Limb (tissue), 2 donors: ENCODE results near the gene XBP1.
"Not testable (repeated sequence)": the region's sequence is repeated elsewhere in the genome, so short reads cannot be mapped to it uniquely, and the experiment has no call there.

Experiments
- DNase-seq, 2 donors: peaks; one replicate each; pipeline ENCODE4 v3.0.0-alpha.2; 2016; ENCODE audit errors: extremely low spot score in 2 of 2

Gene XBP1

DNA sequence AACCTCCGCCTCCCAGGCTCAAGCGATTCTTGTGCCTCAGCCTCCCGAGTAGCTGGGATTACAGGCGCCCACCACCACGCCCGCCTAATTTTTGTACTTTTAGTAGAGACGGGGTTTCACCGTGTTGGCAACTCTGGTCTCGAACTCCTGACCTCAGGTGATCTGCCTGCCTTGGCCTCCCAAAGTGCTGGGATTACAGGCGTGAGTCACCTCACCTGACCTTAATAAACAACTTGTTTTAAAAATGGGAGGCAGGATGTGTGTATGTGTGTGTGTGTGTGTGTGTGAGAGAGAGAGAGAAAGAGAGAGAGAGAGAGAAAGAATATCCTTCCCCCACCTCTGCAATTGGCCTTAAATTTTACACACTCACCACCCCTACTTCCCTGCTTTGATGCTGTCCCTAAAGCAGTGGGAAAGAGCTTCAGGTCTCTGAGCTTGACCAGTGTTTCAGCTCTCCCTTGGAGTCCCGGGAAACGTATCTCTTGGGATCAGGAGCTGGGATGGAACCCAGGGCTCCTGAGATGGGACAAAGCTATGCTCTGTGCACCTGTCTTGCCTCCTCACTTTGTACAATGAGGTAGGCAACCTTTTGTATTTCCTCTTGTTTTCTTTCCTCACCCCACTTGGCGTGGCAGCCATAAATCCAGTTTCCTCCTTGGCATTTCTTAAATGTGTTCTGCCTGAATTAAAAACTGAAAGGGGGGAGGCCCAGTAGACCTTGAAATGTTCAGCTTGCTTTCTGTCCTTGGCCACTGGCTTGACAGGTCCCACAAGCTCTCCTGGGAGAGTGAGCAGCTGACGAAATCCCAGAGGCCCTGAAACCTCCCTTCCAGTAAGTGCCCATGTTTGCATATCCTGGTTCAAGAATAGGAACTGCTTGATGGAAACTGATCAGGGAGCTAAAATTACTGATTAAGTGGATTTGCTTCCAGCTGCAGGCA is 17.8 kb upstream of the XBP1 start:
- DNase-seq, result no peak

DNA sequence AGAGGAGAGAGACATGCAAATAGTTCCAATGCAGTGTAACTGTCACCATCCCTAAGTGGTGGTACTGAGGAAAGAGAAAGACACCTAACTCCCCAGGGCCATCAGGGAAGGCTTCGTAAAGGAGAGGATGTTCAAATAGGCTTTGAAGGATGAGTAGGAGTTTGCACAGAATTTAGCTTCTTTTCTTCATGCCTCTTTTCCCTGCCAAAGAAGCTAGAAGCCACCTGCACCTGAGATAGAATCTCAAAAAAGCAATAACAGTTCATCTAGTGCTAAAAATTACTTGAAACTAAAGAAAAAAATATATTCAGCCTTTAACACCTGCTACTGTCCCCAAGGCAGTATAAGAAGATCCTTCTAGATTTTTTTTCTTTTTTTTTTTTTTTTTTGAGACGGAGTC is 16.7 kb upstream of the XBP1 start:
- no peak for DNase-seq

DNA sequence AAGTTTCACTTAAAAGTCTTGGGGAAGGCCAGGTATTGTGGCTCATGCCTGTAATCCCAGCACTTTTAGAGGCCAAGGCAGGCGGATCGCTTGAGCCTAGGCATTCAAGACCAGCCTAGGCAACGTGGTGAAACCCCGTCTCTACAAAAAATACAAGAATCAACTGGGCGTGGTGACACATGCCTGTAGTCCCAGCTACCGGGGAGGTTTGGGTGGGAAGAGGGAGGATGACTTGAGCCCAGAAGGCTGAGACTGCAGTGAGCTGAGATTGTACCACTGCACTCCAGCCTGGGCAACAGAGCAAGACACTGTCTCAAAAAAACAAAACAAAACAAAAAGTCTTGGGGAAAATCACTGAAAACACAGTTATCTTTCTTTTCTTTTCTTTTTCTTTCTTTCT is 15.4 kb upstream of the XBP1 start:
- no peak for DNase-seq

DNA sequence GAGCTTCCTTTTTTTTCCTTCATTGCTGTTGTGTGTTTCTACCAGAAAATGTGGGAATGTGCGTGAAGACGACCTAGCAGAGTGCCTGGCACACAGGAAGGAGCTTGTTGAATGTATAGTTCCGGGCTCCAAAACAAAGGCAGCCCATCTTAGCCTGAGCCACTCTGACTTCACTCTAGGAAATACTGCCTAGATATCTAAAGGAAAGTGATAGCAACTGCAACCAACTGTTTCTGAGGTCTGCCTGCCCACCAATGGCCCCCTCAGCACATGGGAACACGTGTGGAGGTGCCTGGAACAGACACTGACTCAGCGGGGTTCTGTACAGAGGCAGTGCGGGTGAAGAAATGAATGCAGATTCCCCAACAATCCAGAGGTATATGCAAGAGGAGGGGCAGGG is 14.7 kb upstream of the XBP1 start:
- DNase-seq, result no peak

DNA sequence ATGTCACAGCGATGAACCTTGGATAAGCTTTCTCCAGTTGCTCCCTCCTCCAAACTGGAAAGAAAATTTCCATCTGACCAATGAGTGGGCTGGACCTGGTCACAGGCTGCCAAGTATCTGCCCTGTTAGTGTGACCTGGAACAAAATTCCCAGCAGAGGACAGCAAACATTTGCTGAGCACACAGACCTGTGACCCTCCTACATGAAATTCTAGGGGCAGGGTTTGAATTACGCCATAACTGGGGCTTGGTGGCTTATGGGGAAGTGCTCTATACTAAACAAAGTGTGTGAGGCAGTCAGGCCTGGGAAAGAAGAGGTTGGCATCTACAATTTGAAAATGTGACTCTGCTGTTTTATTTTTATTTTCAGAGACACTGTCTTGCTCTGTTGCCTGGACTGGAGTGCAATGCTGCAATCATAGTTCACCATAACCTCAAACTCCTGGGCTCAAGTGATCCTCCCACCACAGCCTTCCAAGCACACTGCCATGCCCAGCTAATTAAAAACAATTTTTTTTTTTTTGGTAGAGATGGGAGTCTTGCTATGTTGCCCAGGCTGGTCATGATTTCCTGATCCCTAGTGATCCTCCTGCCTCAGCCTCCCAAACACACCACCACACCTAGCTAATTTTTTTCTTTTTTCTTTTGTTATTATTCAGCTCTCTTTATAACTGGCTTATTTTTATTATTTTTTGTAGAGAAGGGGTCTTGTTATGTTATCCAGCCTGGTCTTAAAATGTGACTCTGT is 13.6 kb upstream of the XBP1 start:
- no peak for DNase-seq

DNA sequence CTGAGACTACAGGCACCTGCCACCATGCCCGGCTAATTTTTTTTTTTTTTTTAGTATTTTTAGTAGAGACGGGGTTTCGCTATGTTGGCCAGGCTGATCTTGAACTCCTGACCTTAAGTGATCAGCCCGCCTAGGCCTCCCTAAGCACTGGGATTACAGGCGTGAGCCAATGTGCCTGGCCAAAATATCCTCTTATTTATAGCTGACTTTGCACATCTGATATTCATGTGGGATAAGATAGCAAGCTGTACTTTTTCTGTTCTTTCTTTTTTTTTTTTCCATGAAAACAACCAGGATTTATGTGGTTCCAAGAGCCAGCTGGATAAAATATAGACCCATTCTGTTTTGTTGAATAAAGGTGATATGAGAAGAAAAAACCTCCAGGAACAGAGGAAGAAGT is 12.1 kb upstream of the XBP1 start:
- DNase-seq, result no peak

DNA sequence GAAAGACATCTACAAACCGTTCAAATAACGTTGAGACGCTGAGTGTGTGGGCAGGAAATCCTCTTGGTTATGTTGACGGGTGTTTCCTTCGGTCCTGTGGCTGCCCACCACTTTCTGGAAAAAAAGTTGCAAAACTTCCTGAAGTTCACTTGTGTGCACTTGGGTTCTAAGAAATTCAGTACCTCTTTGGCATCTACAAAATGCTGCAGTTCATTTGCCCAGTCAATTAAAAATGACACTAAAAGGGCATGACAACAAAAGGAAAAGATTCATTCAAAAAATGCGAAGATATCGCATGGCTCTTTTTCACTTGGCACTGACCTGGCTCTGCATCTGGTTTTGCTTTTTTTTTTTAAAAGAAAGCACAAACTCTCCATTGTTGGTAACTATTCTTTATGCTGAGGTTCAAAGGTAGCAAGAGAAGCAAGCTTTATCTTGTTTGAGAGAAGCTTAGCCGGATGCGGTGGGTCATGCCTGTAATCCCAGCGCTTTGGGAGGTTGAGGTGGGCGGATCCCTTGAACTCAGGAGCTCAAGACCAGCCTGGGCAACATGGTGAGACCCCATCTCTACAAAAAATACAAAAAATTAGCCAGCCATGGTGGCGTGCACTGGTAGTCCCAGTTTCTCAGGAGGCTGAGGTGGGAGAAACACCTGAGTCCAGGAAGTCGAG is 10.6 kb upstream of the XBP1 start:
- no peak for DNase-seq

DNA sequence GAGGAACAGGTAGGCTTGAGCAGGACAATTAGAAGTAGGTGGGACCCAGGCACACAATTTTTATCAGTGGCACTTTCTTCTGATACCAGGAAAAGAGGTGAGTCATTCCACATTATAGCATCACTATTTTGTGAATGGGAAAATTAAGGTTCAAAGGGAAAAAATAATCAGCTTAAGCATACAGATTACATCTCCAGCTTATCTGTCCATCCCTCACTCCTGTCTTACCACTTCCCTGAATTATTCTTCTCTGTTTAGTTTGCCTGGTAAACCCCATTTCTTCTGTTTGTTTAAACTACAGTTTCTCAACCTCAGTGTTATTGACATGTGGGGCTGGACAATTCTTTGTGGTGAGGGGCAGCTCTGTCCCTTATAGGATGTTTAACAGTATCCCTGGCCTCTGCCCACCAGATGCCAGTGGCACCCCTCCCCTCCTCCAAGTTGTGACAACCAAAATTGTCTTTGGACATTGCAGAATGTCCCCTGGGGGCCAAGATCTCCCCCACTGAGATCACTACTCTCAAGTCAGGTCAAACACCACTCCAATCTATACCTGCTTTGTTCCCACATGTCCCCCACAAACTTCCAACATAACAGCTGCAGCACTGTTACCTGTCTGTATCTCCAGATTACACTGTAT is 8.5 kb upstream of the XBP1 start:
- DNase-seq, result no peak

DNA sequence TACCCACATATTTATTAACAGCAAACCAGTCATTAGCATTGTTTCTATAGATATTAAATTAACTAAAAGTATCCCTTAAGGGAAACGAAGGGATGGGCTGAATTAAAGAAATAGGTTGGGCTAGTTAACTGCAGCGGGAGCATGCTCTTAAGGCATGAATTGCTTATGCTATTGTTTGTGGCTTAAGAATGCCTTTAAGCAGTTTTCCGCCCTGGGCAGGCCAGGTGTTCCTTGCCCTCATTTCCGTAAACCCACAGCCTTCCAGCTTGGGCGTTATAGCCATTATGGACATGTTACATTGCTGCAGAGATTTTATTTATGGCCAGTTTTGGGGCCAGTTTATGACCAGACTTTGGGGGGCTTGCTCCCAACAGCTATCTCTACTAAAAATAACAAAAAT is 5.1 kb upstream of the XBP1 start:
- not testable (repeated sequence) for DNase-seq

DNA sequence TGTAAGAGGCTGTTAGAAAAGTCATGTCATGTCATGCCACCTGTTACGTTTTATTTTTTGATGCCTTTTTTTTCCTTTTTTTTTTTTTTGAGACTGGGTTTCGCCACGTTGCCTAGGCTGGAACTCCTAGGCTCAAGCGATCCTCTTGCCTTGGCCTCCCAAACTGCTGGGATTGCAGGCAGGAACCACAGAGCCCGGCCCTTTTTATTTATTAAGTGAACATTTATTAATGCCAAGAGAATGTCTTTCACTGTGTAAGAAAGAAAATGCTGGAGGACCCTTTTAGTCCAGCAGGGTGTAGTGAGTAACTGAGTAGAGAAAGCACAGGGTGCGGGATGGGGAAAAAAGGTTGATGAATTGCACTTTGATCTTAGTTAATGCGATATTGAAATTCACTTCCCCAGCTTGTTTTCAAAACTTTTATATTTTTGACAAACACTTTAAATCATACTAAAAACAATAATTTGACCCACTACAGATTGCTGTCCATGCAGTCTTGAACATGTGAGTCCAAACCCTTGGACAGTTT is 2.3 kb upstream of the XBP1 start:
- no peak for DNase-seq

DNA sequence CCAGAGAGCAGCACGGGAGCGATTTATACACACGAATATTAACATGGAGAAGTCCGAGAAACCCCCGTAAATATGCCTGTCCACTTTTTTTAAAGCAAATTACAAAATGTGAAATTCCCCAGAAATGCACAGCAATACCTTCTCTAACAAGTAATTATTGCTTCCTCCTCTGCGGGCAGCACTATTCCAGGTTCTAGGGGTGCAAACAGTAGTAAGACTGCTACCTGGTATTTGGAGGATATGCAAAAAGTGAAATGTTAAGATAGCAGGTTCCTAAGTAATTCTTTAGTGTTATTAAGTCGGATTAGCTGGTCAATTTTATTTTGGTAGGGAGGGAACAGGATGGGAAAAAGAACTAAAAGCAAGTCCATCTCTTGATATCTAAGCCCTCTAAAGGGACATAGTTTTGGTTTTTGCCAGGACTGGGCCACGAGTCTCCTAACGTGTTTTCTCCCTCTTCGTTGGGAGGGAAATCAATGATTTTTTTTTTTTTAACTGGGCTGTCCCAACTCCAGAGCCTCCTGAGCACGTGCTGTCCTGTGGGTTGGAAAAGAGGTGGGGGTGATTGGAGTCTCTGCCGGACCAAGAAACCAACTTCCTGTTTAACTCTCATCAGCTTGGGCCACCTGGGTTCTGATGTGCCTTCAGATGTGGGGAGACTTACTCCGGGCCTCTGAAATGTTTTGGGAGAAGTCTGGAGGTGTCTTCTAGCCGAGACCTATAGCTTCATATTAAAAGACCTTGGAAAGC is 1.7 kb upstream of the XBP1 start:
- no peak for DNase-seq

DNA sequence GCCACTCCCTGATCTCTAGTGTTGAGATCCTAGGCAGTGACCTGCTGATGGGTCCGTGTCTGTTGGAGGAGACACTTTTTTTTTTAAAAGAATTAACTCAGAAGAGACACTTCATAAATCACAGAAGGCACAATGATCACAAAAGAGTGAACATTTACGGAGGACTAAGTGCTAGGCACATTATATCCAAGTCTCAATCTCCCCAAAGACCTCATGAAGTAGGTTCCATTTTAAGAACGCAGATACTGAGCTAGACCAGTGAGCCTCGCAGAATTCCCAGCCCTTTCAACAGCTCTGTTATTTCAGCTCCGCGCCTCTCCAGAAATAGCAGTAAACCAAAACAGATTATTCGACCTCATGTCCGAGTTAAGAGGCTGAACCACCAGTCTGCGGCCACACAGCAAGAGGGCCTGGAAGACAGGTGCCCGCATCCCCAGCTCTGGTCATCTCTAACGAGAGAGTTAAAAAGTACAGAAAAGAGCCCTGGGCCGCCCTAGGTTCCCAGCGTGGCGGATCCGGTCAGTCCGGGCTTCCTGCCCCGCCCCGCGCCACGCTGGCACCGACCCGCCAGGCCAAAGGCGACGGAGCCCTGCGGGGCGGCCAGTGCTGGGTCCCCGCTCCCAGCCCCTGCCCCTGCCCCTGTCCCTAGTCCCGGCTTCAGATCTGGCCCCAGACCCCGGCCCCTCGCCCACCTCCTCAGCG is 612 bp downstream of the XBP1 start:
- no peak for DNase-seq

DNA sequence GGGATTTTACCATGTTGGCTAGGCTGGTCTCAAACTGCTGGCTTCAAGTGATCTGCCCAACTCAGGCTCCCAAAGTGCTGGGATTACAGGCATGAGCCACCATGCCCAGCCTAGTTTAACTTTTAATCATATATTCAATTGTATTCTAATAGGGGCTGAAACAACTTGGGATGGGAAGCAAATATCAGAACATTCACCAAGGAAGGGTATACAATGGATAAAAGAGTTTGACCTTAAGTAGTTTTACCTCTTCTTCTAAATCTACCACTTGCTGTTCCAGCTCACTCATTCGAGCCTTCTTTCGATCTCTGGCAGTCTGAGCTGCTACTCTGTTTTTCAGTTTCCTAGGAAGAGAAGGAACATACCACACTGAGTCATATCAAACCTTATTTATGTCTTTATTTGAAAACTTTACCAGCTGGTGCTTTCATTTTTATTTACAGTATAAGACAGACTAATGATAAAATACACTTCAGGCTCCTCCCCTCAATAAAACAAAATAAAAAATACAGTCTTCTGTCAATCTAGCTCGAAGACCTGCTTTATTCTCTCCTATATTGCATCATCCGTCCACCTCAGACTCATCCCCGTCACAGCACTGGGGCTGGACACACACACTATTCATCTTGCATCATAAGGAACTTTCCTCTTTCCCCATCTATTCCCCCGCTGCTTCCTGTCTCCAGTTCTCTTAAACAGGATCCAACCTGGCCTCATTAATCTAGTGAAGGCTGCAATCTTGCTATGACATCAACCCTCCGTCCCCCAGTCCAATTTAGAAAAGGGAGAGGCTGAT is 1.4 kb downstream of the XBP1 start:
- DNase-seq, result peak; percentile 47 to 54

DNA sequence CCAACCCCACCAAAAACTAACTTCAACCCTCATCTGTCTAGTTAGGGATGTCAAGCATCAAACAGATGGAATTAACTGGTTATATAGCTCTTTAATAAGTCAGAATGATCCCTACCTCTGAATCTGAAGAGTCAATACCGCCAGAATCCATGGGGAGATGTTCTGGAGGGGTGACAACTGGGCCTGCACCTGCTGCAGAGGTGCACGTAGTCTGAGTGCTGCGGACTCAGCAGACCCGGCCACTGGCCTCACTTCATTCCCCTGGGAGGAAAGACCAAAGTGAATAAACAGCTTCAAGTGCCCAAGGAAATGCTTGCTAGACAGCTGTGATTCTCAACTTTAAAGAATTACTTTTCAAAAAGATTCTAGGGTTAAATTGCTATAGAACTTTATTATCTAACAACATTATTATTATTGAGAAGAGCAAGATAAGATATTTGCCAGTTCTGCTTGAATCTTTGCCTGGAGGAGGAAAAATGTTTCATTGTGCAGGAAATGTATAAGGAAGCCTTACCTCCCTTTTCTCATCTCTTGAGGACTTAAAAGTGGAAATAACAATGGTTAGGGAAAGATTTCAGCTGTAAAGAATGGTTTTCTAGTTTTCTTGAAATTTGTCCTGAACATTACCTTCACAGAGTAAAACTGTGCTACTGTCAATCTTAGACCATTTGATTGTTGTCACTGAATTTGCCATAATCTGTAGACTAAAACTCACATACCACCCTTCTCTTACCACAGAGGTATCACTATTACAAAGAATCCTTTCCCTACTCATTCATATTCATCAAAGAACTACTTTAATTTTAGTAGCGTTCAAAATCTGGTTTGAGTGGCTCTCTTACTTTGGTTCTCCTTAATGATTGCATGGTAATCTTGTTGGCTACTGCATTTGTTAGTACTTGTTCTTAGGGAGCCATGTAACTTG is 4.2 kb downstream of the XBP1 start:
- no peak for DNase-seq

DNA sequence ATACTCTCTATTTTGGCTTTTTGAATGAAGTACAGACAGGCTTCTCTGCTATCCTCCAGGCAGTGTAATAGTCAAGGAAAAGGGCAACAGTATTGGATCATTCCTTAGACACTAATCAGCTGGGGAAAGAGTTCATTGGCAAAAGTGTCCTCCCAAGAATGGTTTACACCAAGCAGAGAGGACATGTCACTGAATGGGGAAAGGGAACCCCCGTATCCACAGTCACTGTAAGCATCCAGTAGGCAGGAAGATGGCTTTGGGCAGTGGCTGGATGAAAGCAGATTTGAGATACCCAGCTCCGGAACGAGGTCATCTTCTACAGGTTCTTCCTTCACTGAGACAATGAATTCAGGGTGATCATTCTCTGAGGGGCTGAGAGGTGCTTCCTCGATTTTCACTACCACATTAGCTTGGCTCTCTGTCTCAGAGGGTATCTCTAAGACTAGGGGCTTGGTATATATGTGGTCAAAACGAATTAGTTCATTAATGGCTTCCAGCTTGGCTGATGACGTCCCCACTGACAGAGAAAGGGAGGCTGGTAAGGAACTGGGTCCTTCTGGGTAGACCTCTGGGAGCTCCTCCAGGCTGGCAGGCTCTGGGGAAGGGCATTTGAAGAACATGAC is 5.2 kb downstream of the XBP1 start:
- DNase-seq, result no peak

DNA sequence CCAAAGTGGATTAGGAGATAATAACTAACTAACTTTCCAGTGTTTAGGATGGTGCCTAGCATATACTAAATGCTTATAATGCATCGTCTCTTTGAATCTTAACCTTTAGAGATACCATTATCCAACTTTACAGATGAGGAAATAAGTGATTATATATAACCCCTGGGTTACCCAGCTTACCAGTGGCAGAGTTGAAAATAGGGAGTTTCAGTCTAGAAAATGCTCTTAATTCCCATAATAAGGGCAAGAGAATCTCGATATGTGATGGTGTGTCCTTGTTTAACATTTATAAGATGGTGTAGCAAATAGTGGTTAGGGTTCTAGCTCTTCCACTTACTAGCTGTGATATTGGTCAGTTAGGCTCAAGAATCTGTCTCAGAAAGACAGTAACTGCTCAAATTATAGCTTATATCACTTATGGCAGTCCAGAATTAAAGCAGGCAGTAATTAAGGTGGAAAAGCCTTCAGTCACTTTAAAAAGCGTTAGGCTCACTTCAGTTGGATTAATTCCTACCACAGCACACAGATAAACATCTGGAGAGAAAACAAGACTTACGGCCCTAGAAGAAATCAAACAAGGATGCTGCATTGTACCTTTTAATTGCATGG is 6.3 kb downstream of the XBP1 start:
- DNase-seq, result no peak
